Measurements from ENCODE around the gene RNASE13.

DNA sequence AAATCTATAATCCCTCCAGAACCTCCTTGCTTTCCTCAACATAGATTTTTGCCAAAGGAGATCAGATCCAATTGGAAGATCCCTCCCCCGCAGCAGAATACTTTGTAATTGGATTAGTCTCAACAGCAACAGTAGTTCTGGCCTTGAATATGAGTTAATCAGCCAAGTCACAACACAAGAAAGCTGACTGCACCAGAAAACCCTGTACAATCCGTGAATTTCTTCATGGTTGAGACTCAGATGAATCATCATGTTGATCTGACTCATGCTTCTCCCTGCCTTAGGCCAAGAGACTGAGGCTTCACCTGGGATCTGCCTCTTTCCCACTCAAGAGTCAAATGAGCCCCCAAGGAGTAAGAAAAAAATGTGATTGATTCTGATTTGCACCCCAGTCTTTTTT is 47.8 kb downstream of the RNASE13 start:
- no peak for TF ChIP-seq CTCF (conservative IDR thresholded peaks at IDR 0.05)
- no peak for TF ChIP-seq EZH2 (IDR thresholded peaks at IDR 0.05; ENCODE audit: low read depth)

Measured in PC-9 (cell line).